GM23248 (cell line): ENCODE data around the gene PELI2.

Experiments used
- EZH2 ChIP-seq: fragments of 200-600 bp; sonication (generic); IDR thresholded peaks from 2 replicates; pipeline ENCODE4 v1.6.1; 2018; ENCODE audit warnings: antibody characterized with exemption, mild to moderate bottlenecking; ENCODE audit not compliant: insufficient read depth, poor library complexity, severe bottlenecking
- EZH2phosphoT487 ChIP-seq: fragments of 200-600 bp; sonication (generic); IDR thresholded peaks from 2 replicates; pipeline ENCODE4 v1.6.1; 2018; ENCODE audit warnings: antibody characterized with exemption, moderate library complexity, mild to moderate bottlenecking, low read depth; ENCODE audit not compliant: insufficient read depth

DNA sequence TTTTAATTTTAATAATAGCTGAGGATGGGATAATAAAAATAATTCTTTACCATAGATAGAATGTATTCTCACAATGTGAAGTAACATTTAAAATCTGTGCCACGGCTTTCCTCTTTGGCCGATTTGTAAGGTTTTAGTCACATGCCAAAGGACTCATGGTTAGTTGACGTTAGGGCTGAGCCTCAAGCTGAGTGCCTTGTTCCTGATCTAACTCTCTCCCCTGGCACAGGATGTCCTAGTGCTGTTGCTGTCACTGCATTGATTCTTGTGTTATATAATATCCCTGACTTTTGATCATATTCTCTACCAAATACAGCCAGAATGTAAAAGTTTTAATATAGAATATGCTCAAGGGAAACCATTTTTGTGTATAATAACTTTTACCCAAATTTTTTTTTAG is 144.3 kb downstream of the PELI2 start:
- no peak for TF ChIP-seq EZH2phosphoT487
- TF ChIP-seq EZH2 = no peak
